CD1c-positive myeloid dendritic cell (primary cell): ENCODE measurements around the gene PEX10.

Source experiments
- DNase-seq: peaks from one replicate; pipeline ENCODE4 v3.0.0-alpha.2; 2016; ENCODE audit errors: extremely low spot score

The PEX10 gene

DNA sequence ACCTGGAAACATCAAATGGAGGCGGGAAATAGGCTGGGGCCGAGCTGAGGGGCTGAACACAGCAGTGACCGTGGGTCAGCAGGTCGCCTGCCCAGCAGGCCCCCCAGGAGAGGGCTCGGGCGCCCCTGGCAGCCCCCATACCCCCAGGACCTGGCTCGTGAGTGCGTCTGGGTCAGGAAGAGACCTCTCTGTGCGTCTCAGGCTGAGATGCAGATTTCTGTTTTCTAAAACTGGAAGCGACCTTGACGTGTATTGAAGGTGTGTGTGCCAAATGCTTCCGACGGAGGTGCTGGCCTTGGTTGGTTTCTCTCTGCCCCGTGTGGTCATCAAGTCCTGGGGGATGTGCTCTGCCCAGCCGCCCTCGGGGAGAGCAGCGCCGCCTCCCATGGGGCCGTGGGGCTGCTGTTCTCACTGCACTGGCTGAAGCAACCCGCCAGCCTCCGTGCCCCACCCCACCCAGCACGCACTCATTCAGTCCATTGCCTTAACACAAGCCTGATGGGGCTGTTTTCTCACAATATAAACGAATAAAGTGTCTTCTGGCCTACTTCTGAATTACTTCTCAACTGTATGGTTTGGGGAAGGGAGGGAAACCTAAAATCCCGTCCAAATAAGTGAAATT lies 7.4 kb downstream of the PEX10 start:
- DNase-seq = no peak

GRCh38 chr1:2404142-2404889 lies 8.0 kb downstream of the PEX10 start:
- no peak for DNase-seq

- no peak for DNase-seq
Measured at GRCh38 chr1:2403273-2403672, 9.1 kb downstream of the PEX10 start.

- DNase-seq = no peak
Measured at GRCh38 chr1:2402420-2402819, 9.9 kb downstream of the PEX10 start.

DNA sequence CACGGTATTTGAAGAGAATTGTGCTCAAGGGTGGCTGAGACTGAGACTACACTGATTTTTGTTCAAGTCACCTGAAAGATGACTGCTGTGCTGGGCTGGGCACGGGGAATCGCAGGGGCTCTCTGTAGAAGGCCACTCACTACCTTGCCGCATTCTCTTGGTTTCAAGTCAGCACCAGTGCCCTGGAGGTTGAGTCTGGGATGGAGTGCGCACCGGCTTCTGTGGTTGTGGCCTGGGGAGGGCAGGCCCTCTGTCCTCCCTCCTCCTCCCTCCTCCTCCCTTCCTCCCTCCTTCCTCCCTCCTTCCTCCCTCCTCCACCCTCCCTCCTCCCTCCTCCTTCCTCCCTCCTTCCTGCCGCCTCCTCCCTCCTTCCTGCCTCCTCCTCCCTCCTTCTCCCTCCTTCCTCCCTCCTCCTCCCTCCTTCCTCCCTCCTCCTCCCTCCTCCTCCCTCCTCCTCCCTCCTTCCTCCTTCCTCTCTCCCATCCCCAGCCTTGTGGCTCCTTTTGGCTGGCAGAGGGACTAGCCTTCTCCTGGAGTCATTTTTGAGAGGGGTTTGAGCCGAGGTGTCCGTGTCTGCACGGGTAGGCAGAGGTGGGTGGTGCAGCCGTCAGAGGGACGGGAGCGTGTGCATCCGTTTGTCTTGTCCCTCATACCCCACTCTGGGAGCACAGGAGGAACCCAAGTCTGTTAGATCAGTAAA lies 11.3 kb downstream of the PEX10 start:
- no peak for DNase-seq

- no peak for DNase-seq
Measured at GRCh38 chr1:2400576-2400909, 11.8 kb downstream of the PEX10 start.

GRCh38 chr1:2399890-2400575 lies 12.3 kb downstream of the PEX10 start:
- no peak for DNase-seq

GRCh38 chr1:2398871-2399270 lies 13.5 kb downstream of the PEX10 start:
- DNase-seq = no peak

DNA sequence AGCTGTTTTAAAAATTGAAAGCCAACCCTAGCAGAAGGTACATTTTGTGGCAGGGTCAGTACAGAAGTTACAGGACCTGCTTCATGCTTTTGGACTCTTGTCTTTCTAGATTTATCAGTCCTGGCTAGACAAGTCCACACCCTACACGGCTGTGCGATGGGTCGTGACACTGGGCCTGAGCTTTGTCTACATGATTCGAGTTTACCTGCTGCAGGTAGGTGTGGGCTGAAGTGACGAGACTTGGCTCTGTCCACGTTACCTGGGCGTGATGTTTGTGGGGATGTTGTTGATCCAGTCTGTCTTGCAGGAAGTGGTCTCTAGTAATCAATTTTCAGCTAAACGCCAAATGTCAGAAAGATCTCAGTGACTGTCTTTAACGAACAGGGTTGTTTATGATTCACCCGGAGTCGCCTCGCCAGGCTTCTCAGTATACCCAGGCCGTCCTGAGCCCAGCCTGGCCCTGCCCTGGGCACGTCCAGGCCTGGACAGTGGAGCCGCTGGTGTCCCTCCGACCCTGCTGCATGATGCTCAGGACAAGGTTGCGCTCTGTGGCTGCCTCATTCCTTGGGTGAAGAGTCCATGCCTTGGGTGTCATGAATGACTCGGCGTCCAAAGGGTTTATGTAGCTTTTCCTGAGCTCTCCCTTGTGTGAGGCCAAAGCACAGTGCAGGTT lies 15.2 kb downstream of the PEX10 start:
- DNase-seq = no peak

- DNase-seq = no peak
Measured at GRCh38 chr1:2396476-2396875, 15.9 kb downstream of the PEX10 start.

DNA sequence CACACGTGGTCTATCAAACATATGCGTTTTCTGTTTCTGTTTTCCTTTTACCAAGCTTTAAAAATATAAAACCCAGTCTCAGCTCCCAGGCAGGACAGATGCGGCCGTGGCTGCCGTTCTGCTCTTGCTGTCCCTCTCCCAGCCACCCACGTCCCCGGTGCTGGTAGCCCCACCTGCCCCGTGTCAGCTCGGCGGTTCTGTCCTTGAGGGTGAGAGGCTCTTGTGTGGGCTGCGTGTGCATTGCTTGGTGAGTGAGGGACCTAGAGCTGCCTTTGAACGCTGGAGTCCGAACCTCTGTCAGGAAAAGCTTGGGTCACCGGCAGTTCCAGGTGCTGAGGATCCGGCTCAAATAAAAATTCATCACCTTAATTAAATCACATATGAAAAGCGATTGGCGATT lies 16.3 kb downstream of the PEX10 start:
- no peak for DNase-seq

DNA sequence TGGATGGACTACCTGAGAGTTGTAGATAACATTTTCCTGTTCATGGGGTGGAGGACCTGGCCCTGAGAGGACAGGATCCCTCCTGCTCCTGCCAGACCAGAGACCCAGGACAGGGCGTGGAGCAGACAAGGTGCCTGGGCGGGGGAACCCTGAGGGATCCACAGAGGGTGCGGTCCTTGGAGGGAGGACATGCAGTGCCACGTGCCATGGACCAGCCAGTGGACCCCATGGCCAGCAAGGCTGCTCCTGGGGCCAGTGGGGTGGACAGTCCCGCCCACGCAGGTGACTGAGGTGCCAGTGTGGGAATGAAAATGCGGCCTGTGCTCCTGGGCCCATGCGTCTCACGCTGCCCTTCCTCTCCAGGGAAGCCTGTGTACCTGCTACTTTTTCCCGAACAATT lies 17.1 kb downstream of the PEX10 start:
- DNase-seq = no peak

DNA sequence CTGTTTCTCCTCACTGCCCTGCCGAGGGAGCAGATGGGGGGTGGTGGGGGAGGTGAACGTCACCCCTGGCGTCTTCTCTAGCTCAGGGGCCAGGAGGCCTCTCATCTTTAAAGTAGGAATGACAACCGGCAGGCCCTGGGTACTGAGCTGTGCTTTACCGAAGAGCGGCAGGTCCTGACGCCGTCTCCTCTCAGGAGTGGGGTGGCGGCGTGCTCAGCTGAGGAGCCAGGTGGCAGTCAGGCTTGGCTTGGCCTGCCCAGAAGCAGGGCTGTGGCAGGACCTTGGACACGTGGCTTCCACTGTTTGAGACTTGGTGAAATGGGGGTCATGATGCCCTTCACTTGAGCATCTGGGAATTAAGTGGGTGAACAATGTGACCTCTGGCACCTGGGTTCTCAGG lies 17.6 kb downstream of the PEX10 start:
- no peak for DNase-seq

DNA sequence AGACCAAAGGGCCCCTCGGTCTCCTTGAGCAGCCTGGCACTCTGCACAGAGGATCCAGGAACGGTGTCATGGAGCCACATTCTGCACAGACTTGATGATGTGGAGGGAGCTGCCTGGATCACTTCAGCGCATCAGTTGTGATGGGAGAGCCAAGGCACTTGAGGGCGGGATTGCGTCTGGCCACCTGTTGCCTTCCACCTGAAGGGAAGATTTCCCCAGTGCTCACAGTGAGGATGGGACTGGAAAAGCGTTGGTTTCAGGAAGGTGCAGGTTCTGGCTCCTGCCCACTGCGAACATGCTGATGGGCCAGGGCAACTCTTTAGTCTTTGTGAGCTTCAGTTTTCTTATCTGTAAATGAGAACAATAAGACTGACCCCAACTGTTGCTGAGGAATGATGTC lies 18.1 kb downstream of the PEX10 start:
- DNase-seq = no peak

GRCh38 chr1:2393471-2393877 lies 18.9 kb downstream of the PEX10 start:
- no peak for DNase-seq

DNA sequence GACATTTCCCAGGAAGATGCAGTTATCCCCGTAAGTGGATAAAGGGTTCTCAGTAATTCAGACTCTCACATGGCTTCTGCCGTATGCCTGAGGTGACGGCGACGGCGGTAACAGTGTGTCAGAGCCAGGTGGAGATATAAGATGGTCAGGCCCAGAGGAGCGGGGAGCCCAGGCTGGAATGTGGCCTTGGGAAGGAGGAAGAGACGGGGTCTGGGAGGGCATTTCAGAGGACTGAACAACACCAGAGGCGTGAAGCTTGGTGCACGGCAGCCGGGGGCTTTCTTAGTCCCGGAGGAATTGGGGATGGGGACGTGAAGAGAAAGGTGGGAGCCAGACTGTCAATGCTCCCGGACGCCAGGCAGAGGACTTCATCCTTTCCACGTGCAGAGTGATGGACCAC lies 19.7 kb downstream of the PEX10 start:
- no peak for DNase-seq

GRCh38 chr1:2391931-2392509 lies 20.3 kb downstream of the PEX10 start:
- DNase-seq = no peak

DNA sequence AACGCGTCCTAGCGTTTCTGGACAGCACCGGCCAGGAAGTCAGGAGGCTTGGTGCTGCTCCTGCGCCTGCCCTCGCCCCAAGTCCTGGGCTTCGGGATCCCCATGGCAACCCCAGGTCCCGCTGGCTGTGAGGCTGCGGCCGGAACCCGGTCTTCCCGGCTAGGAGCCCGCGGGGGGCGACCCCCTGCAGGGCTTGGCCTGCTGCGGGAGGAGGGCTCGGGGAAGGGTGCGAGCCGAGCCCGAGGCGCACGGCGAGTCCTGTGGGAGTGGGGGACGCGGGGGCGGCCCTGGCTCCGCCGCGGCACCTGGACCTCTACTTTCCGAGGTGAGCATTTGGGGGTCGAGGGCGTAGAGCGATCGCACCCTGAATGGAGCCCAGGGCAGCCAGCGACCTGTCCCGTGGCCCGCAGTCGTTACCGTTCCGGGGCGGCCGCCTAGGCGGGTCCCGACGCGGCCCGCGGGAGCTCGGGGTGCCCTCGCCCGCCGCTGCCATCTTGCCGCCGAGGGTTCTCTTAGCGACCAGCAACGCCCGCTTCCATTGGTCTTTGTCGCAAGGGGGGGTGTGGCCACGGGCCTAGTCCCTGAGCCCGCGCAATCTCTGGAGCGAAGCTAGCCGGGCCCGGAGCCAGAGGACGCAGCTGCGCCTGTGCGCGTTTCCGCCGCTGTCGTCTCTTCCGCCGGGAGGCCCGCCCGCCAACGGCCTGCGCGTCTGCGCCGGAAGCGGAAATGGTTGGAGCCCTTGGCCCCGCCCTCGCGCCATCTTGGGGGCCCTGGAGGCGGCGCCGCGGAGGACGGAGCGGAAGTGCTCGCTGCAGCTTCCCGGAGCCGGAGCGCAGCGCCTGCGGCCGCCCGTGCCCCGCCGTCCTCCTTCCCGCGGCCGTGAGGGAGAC lies 21.1 kb downstream of the PEX10 start, which contains the start of the genes MORN1 and RER1:
Gene MORN1, minus strand, starts transcription at position 514 of the 890 bp plus-strand sequence. Its CDS starts 21 bp downstream, at position 493.
Gene RER1, plus strand, starts transcription at position 801 of the 890 bp plus-strand sequence. CDS start 3,950 bp downstream, outside the sequence.
- peak; percentile 100 for DNase-seq

DNA sequence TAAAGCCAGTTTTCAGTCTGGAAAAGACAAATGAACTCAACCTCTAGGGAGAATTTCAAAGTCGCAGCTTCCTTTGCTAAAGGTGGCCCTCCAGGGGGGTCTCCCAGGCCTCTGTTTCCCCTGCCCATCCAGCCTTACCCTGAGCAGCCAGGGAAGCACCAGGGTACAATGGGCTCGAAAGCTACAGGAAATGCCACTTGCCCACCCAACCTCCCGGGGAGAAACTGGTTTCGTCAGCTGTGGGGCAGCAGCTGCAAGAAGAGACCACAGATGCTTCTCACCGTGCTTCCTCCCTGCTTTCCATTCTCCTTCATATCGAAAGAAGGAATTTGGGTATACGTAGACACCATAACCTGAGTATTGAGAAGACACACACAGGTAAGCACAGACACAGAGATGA lies 22.7 kb downstream of the PEX10 start:
- no peak for DNase-seq
